Ishikawa (cell line): ENCODE data around the gene CDK19.

ENCODE experiments used
- CEBPB ChIP-seq: IDR thresholded peaks from 2 replicates; pipeline ENCODE4 v1.6.1; 2012
- CREB1 ChIP-seq: IDR thresholded peaks from 2 replicates; pipeline ENCODE4 v1.6.1; 2012; ENCODE audit warnings: low read depth
- EGR1 ChIP-seq: IDR thresholded peaks from 2 replicates; pipeline ENCODE4 v1.6.1; 2012
- EP300 ChIP-seq: IDR thresholded peaks from 2 replicates; pipeline ENCODE4 v1.6.1; 2012; ENCODE audit warnings: borderline replicate concordance
- FOXM1 ChIP-seq: IDR thresholded peaks from 2 replicates; pipeline ENCODE4 v1.6.1; 2012; ENCODE audit warnings: low read depth, borderline replicate concordance
- NFIC ChIP-seq: IDR thresholded peaks from 2 replicates; pipeline ENCODE4 v1.6.1; 2012
- RAD21 ChIP-seq: IDR thresholded peaks from 2 replicates; pipeline ENCODE4 v1.6.1; 2012; ENCODE audit warnings: low read depth
- TAF1 ChIP-seq: IDR thresholded peaks from 2 replicates; pipeline ENCODE4 v1.6.1; 2012; ENCODE audit warnings: low read depth, mild to moderate bottlenecking
- TCF12 ChIP-seq: IDR thresholded peaks from 2 replicates; pipeline ENCODE4 v1.6.1; 2012; ENCODE audit warnings: low read depth
- TEAD4 ChIP-seq: IDR thresholded peaks from 2 replicates; pipeline ENCODE4 v1.6.1; 2012
- YY1 ChIP-seq: IDR thresholded peaks from 2 replicates; pipeline ENCODE4 v1.6.1; 2012; ENCODE audit warnings: low read depth
- ZBTB7A ChIP-seq: IDR thresholded peaks from 2 replicates; pipeline ENCODE4 v1.6.1; 2012; ENCODE audit warnings: low read depth
- TF ChIP-seq, protein P1 (sequence below): IDR thresholded peaks from 2 replicates; pipeline ENCODE4 v1.6.1; 2012
- TF ChIP-seq, protein P2 (sequence below): IDR thresholded peaks from 2 replicates; pipeline ENCODE4 v1.6.1; 2012; ENCODE audit warnings: low read depth, mild to moderate bottlenecking
- TF ChIP-seq, protein P3 (sequence below): IDR thresholded peaks from 2 replicates; pipeline ENCODE4 v1.6.1; 2012

CDK19 gene

DNA sequence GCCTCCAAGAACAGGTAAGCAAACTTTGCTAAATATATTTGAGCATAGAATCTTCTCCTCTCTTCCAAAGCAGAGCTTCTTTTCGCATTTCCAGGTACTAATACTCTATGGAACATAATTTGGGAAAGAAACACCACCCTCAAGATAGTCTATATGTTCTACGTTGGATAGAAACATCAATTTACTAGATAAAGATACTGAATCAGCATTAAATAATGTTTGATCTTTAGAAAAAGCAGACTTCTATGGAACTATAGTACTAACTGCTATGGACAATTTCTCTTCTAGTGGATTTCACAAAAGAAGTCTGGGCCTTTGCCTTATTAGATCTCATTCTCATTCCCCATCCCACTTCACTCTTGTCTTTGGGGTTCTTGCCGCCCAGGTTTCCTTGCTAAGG, 103.0 kb downstream of the CDK19 start:
- TF ChIP-seq RAD21 (no peak), EP300 (no peak), TAF1 (no peak), CREB1 (no peak), NFIC (no peak), TEAD4 (no peak), ZBTB7A (no peak), EGR1 (no peak)
- TF ChIP-seq, protein P1, sequence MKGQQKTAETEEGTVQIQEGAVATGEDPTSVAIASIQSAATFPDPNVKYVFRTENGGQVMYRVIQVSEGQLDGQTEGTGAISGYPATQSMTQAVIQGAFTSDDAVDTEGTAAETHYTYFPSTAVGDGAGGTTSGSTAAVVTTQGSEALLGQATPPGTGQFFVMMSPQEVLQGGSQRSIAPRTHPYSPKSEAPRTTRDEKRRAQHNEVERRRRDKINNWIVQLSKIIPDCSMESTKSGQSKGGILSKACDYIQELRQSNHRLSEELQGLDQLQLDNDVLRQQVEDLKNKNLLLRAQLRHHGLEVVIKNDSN, result no peak
- TF ChIP-seq, protein P2, sequence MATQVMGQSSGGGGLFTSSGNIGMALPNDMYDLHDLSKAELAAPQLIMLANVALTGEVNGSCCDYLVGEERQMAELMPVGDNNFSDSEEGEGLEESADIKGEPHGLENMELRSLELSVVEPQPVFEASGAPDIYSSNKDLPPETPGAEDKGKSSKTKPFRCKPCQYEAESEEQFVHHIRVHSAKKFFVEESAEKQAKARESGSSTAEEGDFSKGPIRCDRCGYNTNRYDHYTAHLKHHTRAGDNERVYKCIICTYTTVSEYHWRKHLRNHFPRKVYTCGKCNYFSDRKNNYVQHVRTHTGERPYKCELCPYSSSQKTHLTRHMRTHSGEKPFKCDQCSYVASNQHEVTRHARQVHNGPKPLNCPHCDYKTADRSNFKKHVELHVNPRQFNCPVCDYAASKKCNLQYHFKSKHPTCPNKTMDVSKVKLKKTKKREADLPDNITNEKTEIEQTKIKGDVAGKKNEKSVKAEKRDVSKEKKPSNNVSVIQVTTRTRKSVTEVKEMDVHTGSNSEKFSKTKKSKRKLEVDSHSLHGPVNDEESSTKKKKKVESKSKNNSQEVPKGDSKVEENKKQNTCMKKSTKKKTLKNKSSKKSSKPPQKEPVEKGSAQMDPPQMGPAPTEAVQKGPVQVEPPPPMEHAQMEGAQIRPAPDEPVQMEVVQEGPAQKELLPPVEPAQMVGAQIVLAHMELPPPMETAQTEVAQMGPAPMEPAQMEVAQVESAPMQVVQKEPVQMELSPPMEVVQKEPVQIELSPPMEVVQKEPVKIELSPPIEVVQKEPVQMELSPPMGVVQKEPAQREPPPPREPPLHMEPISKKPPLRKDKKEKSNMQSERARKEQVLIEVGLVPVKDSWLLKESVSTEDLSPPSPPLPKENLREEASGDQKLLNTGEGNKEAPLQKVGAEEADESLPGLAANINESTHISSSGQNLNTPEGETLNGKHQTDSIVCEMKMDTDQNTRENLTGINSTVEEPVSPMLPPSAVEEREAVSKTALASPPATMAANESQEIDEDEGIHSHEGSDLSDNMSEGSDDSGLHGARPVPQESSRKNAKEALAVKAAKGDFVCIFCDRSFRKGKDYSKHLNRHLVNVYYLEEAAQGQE, result no peak

DNA sequence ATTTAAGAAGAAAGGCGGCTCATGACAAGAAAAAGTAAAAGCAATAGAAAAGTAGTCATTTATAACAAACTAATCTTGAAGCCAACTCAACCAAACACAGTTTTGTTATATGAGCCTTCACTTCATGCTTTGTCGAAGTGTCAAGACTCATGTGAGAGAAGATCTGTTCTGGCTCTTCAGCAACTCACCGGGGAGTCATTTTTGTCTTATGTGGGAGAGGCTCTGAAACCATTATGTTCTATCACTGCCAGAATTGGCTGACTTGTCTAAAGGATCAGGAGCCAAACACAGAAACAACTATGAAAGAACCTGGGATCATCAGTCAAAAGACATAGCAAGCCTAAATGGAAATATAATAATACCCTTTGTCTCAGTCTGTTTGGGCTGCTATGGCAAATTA, 105.2 kb downstream of the CDK19 start:
- no peak for TF ChIP-seq YY1
- no peak for TF ChIP-seq NFIC
- TF ChIP-seq, protein P3, sequence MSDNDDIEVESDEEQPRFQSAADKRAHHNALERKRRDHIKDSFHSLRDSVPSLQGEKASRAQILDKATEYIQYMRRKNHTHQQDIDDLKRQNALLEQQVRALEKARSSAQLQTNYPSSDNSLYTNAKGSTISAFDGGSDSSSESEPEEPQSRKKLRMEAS, result no peak
- TF ChIP-seq EP300, result no peak

DNA sequence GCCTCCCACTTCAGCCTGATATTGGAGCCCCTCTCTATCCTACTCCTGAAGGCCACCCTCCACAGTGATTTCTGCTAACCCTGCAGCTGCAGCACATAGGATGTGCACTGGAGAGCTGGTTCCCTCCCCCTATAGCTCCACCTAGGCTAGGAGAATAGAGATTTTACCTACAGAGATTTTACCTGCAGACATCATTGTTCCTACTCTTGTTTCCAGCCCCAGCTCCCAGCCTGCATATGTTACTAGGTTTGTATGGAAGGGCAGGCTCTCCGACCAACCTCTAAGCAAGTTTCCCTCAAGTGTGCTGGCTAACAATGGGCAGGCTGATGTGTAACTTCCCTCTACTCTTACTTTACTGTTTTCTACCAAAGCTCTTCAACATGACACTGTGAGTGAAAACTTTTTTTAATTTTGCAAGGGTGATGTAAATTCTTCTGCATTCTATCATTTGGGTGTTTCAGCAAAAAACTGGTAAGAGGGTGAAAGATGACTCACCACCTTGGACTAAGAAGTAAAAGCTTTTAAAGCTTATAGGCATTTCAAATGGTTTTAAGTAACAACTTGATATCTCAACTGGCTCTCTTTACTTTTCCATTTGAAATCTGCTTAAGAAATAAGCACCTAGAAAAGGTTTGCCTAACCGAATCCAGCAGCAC, 106.8 kb downstream of the CDK19 start:
- TF ChIP-seq TAF1 (no peak), EP300 (no peak), YY1 (no peak), CREB1 (no peak), TCF12 (no peak), RAD21 (no peak), EGR1 (no peak), ZBTB7A (no peak), CEBPB (no peak), TEAD4 (no peak), FOXM1 (no peak), NFIC (no peak)
- TF ChIP-seq, protein P1, result no peak
- TF ChIP-seq, protein P2, result no peak
- TF ChIP-seq, protein P3, result no peak

DNA sequence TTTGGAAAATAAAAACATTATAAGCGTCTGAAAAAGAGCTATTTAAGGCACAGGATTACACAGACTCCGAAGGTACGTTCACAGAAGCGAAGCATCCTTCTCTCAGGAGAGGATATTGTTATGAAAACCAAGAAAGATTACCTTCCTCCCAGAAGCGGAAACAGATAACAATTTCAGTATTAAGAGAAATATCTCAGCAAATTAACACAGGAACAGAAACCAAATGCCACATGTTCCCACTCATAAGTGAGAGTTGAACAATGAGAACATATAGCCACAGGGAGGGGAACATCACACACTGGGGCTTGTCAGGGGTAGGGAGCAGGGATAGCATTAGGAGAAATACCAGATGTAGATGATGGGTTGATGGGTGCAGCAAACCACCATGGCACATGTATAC, 109.7 kb downstream of the CDK19 start:
- TF ChIP-seq, protein P1, result no peak
- no peak for TF ChIP-seq RAD21
- TF ChIP-seq TEAD4, result no peak
- no peak for TF ChIP-seq YY1
- no peak for TF ChIP-seq ZBTB7A
- no peak for TF ChIP-seq EGR1
- no peak for TF ChIP-seq FOXM1
- TF ChIP-seq CEBPB, result no peak
- TF ChIP-seq, protein P3, result no peak
- no peak for TF ChIP-seq NFIC

DNA sequence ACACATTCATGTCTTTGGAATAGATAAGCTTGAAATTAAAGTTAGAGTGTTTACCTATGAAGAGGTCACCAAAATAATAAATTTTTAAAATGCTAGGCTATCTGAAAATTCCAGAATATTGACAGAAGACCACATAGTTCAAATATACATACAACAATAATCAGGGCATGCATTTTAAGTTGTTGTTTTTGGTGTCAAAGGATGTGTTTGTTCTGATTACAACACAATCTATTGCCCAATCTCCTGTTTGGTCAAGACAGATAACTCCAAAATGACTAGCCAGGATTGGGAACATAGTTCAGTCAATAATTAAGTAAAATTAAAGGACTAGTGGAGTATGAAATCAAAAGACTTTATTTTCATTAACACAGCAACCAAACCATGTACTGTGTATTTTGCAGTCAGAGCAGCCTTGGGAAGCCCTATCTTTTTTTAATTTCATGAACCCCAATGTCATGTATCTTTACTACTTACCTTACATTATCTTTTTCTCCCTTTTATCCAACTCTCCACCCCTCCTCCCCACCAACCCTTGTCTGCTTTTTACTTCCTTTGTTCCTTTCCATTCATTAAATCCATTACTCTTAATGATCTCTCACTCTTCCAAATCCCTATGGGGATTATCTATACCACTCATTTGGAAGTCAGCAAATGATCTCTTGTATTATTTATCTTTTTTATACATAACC, 111.2 kb downstream of the CDK19 start:
- TF ChIP-seq TAF1, result no peak
- TF ChIP-seq, protein P1, result no peak
- TF ChIP-seq TEAD4, result no peak
- TF ChIP-seq FOXM1, result no peak
- TF ChIP-seq, protein P2, result no peak
- no peak for TF ChIP-seq YY1
- no peak for TF ChIP-seq NFIC
